Nephron progenitor cell (in vitro differentiated cells): ENCODE data around the gene TIMP2.

Experiments used
- DNase-seq: peaks from one replicate; pipeline ENCODE4 v3.0.0; 2021
- H3K27ac Mint-ChIP-seq: 2 replicates; pipeline ENCODE4 v1.8.0; 2021; ENCODE audit warnings: mild to moderate bottlenecking, moderate library complexity, mixed read lengths
- H3K27me3 Mint-ChIP-seq: 2 replicates; pipeline ENCODE4 v1.8.0; 2021; ENCODE audit warnings: mild to moderate bottlenecking, low read depth, mixed read lengths; ENCODE audit not compliant: poor library complexity
- H3K36me3 Mint-ChIP-seq: 2 replicates; pipeline ENCODE4 v1.8.0; 2021; ENCODE audit warnings: low read depth, mixed read lengths
- H3K4me1 Mint-ChIP-seq: 2 replicates; pipeline ENCODE4 v1.8.0; 2021; ENCODE audit warnings: mixed read lengths
- H3K4me3 Mint-ChIP-seq: 2 replicates; pipeline ENCODE4 v1.8.0; 2021; ENCODE audit warnings: mild to moderate bottlenecking, moderate library complexity, mixed read lengths
- H3K9me3 Mint-ChIP-seq: 2 replicates; pipeline ENCODE4 v1.8.0; 2021; ENCODE audit warnings: mild to moderate bottlenecking, moderate library complexity, mixed read lengths
- CTCF ChIP-seq: fragments of 200-600 bp; sonication (generic); IDR thresholded peaks from 2 replicates; pipeline ENCODE4 v1.5.0; 2021; ENCODE audit warnings: antibody characterized with exemption

Gene TIMP2

GRCh38 chr17:78910497-78911284, 14.5 kb downstream of the TIMP2 start:
- Mint-ChIP-seq H3K4me1 (peaks cover 33% of the 10 kb centered on the region), H3K36me3 (peaks cover 10% of the 10 kb centered on the region), H3K27me3 (peaks cover 4% of the 10 kb centered on the region), H3K9me3 (no peaks in the 10 kb centered on the region), H3K27ac (no peak overlapping the region), H3K4me3 (no peak overlapping the region)
- DNase-seq, result no peak
- TF ChIP-seq CTCF, result no peak

GRCh38 chr17:78908426-78908825, 16.8 kb downstream of the TIMP2 start:
- Mint-ChIP-seq H3K9me3 (no peaks in the 10 kb centered on the region), H3K27me3 (peaks cover 4% of the 10 kb centered on the region), H3K4me3 (no peak overlapping the region), H3K4me1 (peaks cover 37% of the 10 kb centered on the region), H3K27ac (peak overlapping the region; percentile 72), H3K36me3 (peaks cover 10% of the 10 kb centered on the region)
- no peak for TF ChIP-seq CTCF
- DNase-seq, result no peak

- H3K36me3 Mint-ChIP-seq, result peaks cover 16% of the 10 kb centered on the region
- no peak for DNase-seq
- peaks cover 7% of the 10 kb centered on the region for H3K27me3 Mint-ChIP-seq
- TF ChIP-seq CTCF, result no peak
- no peak overlapping the region for H3K4me3 Mint-ChIP-seq
- H3K4me1 Mint-ChIP-seq, result peaks cover 47% of the 10 kb centered on the region
- no peak overlapping the region for H3K27ac Mint-ChIP-seq
- no peaks in the 10 kb centered on the region for H3K9me3 Mint-ChIP-seq
Observed at GRCh38 chr17:78905541-78905940, 19.6 kb downstream of the TIMP2 start.

- DNase-seq, result no peak
- H3K27me3 Mint-ChIP-seq, result peaks cover 7% of the 10 kb centered on the region
- no peak overlapping the region for H3K4me3 Mint-ChIP-seq
- H3K4me1 Mint-ChIP-seq, result peaks cover 48% of the 10 kb centered on the region
- no peak for TF ChIP-seq CTCF
- H3K27ac Mint-ChIP-seq, result no peak overlapping the region
- peaks cover 16% of the 10 kb centered on the region for H3K36me3 Mint-ChIP-seq
- H3K9me3 Mint-ChIP-seq, result no peaks in the 10 kb centered on the region
Observed at GRCh38 chr17:78905116-78905515, 20.1 kb downstream of the TIMP2 start.

GRCh38 chr17:78904371-78904770, 20.8 kb downstream of the TIMP2 start:
- TF ChIP-seq CTCF, result no peak
- peaks cover 14% of the 10 kb centered on the region for H3K36me3 Mint-ChIP-seq
- peaks cover 53% of the 10 kb centered on the region for H3K4me1 Mint-ChIP-seq
- H3K27me3 Mint-ChIP-seq, result peaks cover 7% of the 10 kb centered on the region
- DNase-seq, result no peak
- no peak overlapping the region for H3K27ac Mint-ChIP-seq
- no peak overlapping the region for H3K4me3 Mint-ChIP-seq
- H3K9me3 Mint-ChIP-seq, result no peaks in the 10 kb centered on the region
